ENCODE measurements around the gene MAF. TPM values are rescaled to one million over a fixed set of nuclear protein-coding genes. Genes with fewer than 3 reads are reported as not detected.

MAF gene
- total RNA-seq, 4 donors from 2014 or later, result 10.9 to 46.7 (median 32.5) TPM

- no peaks in the 10 kb centered on the region for H3K9me3 ChIP-seq
- no peak for ATAC-seq
- H3K27me3 ChIP-seq, result no peaks in the 10 kb centered on the region
- no peak overlapping the region for H3K4me3 ChIP-seq
- no peaks in the 10 kb centered on the region for H3K36me3 ChIP-seq
- no peak overlapping the region for H3K27ac ChIP-seq
- in situ Hi-C loops (cut with MboI; ENCODE audit: low sequenced_read_pairs in 4 of 4) (no loop called here), intact Hi-C loops (cut with DNase I; ENCODE audit: low total_unique reads) (no loop called here)
- DNase-seq, result no peak
- H3K4me1 ChIP-seq, result peaks cover 3 to 6% of the 10 kb centered on the region in 2 donors
- TF ChIP-seq POLR2A (IDR thresholded peaks at IDR 0.05) (no peak), CTCF (IDR thresholded peaks at IDR 0.05 in 4 of 5, conservative IDR thresholded peaks at IDR 0.05 in 1 of 5) (no peak)
Observed at GRCh38 chr16:79582789-79583188, 17.7 kb downstream of the MAF start.

GRCh38 chr16:79580453-79581191 lies 19.9 kb downstream of the MAF start:
- Histone ChIP-seq H3K4me3 (no peak overlapping the region), H3K36me3 (no peaks in the 10 kb centered on the region), H3K27ac (no peak overlapping the region), H3K27me3 (no peaks in the 10 kb centered on the region), H3K4me1 (no peaks in the 10 kb centered on the region), H3K9me3 (no peaks in the 10 kb centered on the region)
- no peak for DNase-seq
- TF ChIP-seq POLR2A (IDR thresholded peaks at IDR 0.05) (no peak), CTCF (IDR thresholded peaks at IDR 0.05 in 4 of 5, conservative IDR thresholded peaks at IDR 0.05 in 1 of 5) (no peak)
- ATAC-seq, result no peak
- in situ Hi-C loops (cut with MboI; ENCODE audit: low sequenced_read_pairs in 4 of 4) (no loop called here), intact Hi-C loops (cut with DNase I; ENCODE audit: low total_unique reads) (no loop called here)

- TF ChIP-seq POLR2A (IDR thresholded peaks at IDR 0.05), result no peak
- TF ChIP-seq CTCF (IDR thresholded peaks at IDR 0.05 in 4 of 5, conservative IDR thresholded peaks at IDR 0.05 in 1 of 5), result no peak
- intact Hi-C loops (cut with DNase I; ENCODE audit: low total_unique reads) (no loop called here), in situ Hi-C loops (cut with MboI; ENCODE audit: low sequenced_read_pairs in 4 of 4) (no loop called here)
- H3K9me3 ChIP-seq, result no peaks in the 10 kb centered on the region
- ATAC-seq, result no peak
- H3K4me1 ChIP-seq, result peaks cover 0 to 4% of the 10 kb centered on the region in 2 donors
- H3K4me3 ChIP-seq, result no peak overlapping the region
- no peak for DNase-seq
- H3K27me3 ChIP-seq, result no peaks in the 10 kb centered on the region
- H3K27ac ChIP-seq, result no peak overlapping the region
- no peaks in the 10 kb centered on the region for H3K36me3 ChIP-seq
Observed at GRCh38 chr16:79576602-79577001, 23.9 kb downstream of the MAF start.

GRCh38 chr16:79573884-79574283 lies 26.7 kb downstream of the MAF start:
- intact Hi-C loops (cut with DNase I; ENCODE audit: low total_unique reads), result no loop called here
- Histone ChIP-seq H3K36me3 (no peaks in the 10 kb centered on the region), H3K4me3 (no peak overlapping the region), H3K27me3 (no peaks in the 10 kb centered on the region), H3K27ac (no peak overlapping the region), H3K9me3 (no peaks in the 10 kb centered on the region), H3K4me1 (peaks cover 0 to 4% of the 10 kb centered on the region in 2 donors)
- ATAC-seq (no peak), DNase-seq (no peak)
- TF ChIP-seq CTCF (IDR thresholded peaks at IDR 0.05 in 4 of 5, conservative IDR thresholded peaks at IDR 0.05 in 1 of 5), result no peak
- no peak for TF ChIP-seq POLR2A (IDR thresholded peaks at IDR 0.05)
- in situ Hi-C loops (cut with MboI; ENCODE audit: low sequenced_read_pairs in 4 of 4), result no loop called here

- Histone ChIP-seq H3K27ac (no peak overlapping the region), H3K9me3 (no peaks in the 10 kb centered on the region), H3K4me3 (no peak overlapping the region), H3K27me3 (no peaks in the 10 kb centered on the region), H3K4me1 (peaks cover 0 to 4% of the 10 kb centered on the region in 2 donors), H3K36me3 (no peaks in the 10 kb centered on the region)
- intact Hi-C loops (cut with DNase I; ENCODE audit: low total_unique reads) (no loop called here), in situ Hi-C loops (cut with MboI; ENCODE audit: low sequenced_read_pairs in 4 of 4) (no loop called here)
- DNase-seq, result no peak
- TF ChIP-seq POLR2A (IDR thresholded peaks at IDR 0.05) (no peak), CTCF (IDR thresholded peaks at IDR 0.05 in 4 of 5, conservative IDR thresholded peaks at IDR 0.05 in 1 of 5) (no peak)
- no peak for ATAC-seq
Observed at GRCh38 chr16:79573071-79573470, 27.5 kb downstream of the MAF start.
